H1 (cell line): ENCODE measurements around the gene KCNMA1. TPM values are rescaled to one million over a fixed set of nuclear protein-coding genes. Genes with fewer than 3 reads are reported as not detected.

ENCODE experiments used
- CTCF ChIA-PET: fragments of 300-600 bp; sonication (Branson Sonifier 250); formaldehyde crosslinking; loops from one replicate; lab custom pipeline; 2021; ENCODE audit not compliant: partially characterized antibody; lab: Charles Lee
- POLR2A ChIA-PET: fragments of 300-600 bp; sonication (Branson Sonifier 250); formaldehyde crosslinking; loops from one replicate; lab custom pipeline; 2021; ENCODE audit warnings: inconsistent platforms; ENCODE audit not compliant: partially characterized antibody; lab: Charles Lee
- DNase-seq, 2 experiments: peaks; one replicate each; pipeline versions ENCODE4 v3.0.0 to v3.0.0-alpha.2; 2010 to 2022; ENCODE audit warnings: low spot score in 2 of 2, low read depth in 1 of 2, mixed read lengths in 1 of 2
- FAIRE-seq: peaks from 2 replicates; lab custom pipeline; 2011; peaks lifted over from hg19 to GRCh38; lab: Jason Lieb, UNC
- H2AFZ ChIP-seq: 2 replicates; pipeline ENCODE4 v1.8.1; 2012; ENCODE audit warnings: low read length, inconsistent platforms
- H2AK5ac ChIP-seq: 2 replicates; pipeline ENCODE4 v1.6.1; 2013; ENCODE audit warnings: low read depth, low read length
- H2BK120ac ChIP-seq: replicated peaks from 2 replicates; pipeline ENCODE3; 2013; ENCODE audit warnings: low read depth, low read length, inconsistent platforms
- H2BK12ac ChIP-seq: 2 replicates; pipeline ENCODE4 v1.6.1; 2013; ENCODE audit warnings: low read depth, low read length
- H2BK15ac ChIP-seq: 2 replicates; pipeline ENCODE4 v1.6.1; 2013; ENCODE audit warnings: low read length
- H2BK20ac ChIP-seq: 2 replicates; pipeline ENCODE4 v1.6.1; 2013; ENCODE audit warnings: low read length
- H2BK5ac ChIP-seq: 2 replicates; pipeline ENCODE4 v1.6.1; 2013; ENCODE audit warnings: low read depth, low read length
- H3K14ac ChIP-seq: 2 replicates; pipeline ENCODE4 v1.6.1; 2013; ENCODE audit warnings: inconsistent platforms; ENCODE audit not compliant: insufficient read length
- H3K18ac ChIP-seq: 2 replicates; pipeline ENCODE4 v1.6.1; 2013; ENCODE audit warnings: low read length; ENCODE audit errors: extremely low read depth
- H3K23ac ChIP-seq: 2 replicates; pipeline ENCODE4 v1.6.1; 2013; ENCODE audit warnings: inconsistent platforms; ENCODE audit not compliant: insufficient read length
- H3K23me2 ChIP-seq: 2 replicates; pipeline ENCODE4 v1.6.1; 2013; ENCODE audit warnings: low read depth, low read length
- H3K27ac ChIP-seq: 2 replicates; pipeline ENCODE4 v1.6.1; 2011; ENCODE audit warnings: low read depth, low read length, inconsistent platforms
- H3K27me3 ChIP-seq, 4 experiments: replicated peaks in 1 of 4; 1 replicate in 1 of 4; 2 replicates in 3 of 4; pipeline versions ENCODE4 v1.6.1 to v1.8.1; 2011 to 2013; ENCODE audit warnings: low read length in 3 of 4, mild to moderate bottlenecking in 3 of 4, inconsistent platforms in 2 of 4, mixed read lengths in 2 of 4, moderate library complexity in 1 of 4; ENCODE audit not compliant: control insufficient read depth in 3 of 4, insufficient read depth in 3 of 4; ENCODE audit errors: extremely low read depth in 1 of 4
- H3K36me3 ChIP-seq, 4 experiments: 2 replicates each; pipeline versions ENCODE4 v1.6.1 to v1.8.1; 2011 to 2013; ENCODE audit warnings: mild to moderate bottlenecking in 4 of 4, low read length in 3 of 4, moderate library complexity in 2 of 4, control low read depth in 1 of 4, inconsistent platforms in 1 of 4; ENCODE audit not compliant: insufficient read depth in 4 of 4, control insufficient read depth in 2 of 4
- H3K4ac ChIP-seq: replicated peaks from 2 replicates; pipeline ENCODE3; 2013; ENCODE audit warnings: low read length, low read depth, mixed read lengths, inconsistent platforms; ENCODE audit not compliant: insufficient read length
- H3K4me1 ChIP-seq, 4 experiments: replicated peaks in 1 of 4; 1 replicate in 1 of 4; 2 replicates in 3 of 4; pipeline versions ENCODE4 v1.6.1 to v1.8.1; 2011 to 2013; ENCODE audit warnings: low read length in 3 of 4, inconsistent platforms in 2 of 4, mixed read lengths in 1 of 4; ENCODE audit not compliant: insufficient read depth in 4 of 4, control insufficient read depth in 3 of 4
- H3K4me2 ChIP-seq, 2 experiments: 2 replicates each; pipeline versions ENCODE4 v1.6.1 to v1.8.1; 2011 to 2013; ENCODE audit warnings: low read depth in 2 of 2, low read length in 2 of 2, control low read depth in 1 of 2, inconsistent platforms in 1 of 2, mild to moderate bottlenecking in 1 of 2; ENCODE audit not compliant: insufficient read depth in 1 of 2
- H3K4me3 ChIP-seq, 4 experiments: fragments of 200-600, 300-600 bp in 1 of 4; sonication (generic), shearing (Covaris generic), sonication (Bioruptor Twin) in 1 of 4; 2 replicates each; pipeline versions ENCODE4 v1.5.1 to v1.8.1; 2011 to 2016; ENCODE audit warnings: low read length in 4 of 4, low read depth in 3 of 4, control low read depth in 2 of 4, inconsistent platforms in 2 of 4, mild to moderate bottlenecking in 2 of 4, mixed read lengths in 1 of 4, moderate library complexity in 1 of 4; ENCODE audit not compliant: insufficient read depth in 2 of 4; ENCODE audit errors: extremely low read depth in 1 of 4
- H3K56ac ChIP-seq: replicated peaks from 2 replicates; pipeline ENCODE3; 2013; ENCODE audit warnings: low read depth, mild to moderate bottlenecking, mixed read lengths, low read length, inconsistent platforms; ENCODE audit not compliant: insufficient read length
- H3K79me1 ChIP-seq: 2 replicates; pipeline ENCODE4 v1.6.1; 2013; ENCODE audit warnings: low read depth, low read length, control low read depth
- H3K79me2 ChIP-seq, 2 experiments: 2 replicates each; pipeline versions ENCODE4 v1.6.1 to v1.8.1; 2012 to 2013; ENCODE audit warnings: low read length in 2 of 2, mild to moderate bottlenecking in 2 of 2, inconsistent platforms in 1 of 2; ENCODE audit not compliant: insufficient read depth in 2 of 2, control insufficient read depth in 1 of 2
- H3K9ac ChIP-seq, 4 experiments: replicated peaks in 1 of 4; 1 replicate in 1 of 4; 2 replicates in 3 of 4; pipeline versions ENCODE4 v1.6.1 to v1.8.1; 2011 to 2013; ENCODE audit warnings: low read depth in 3 of 4, low read length in 3 of 4, control low read depth in 2 of 4, mild to moderate bottlenecking in 2 of 4, moderate library complexity in 2 of 4, inconsistent platforms in 1 of 4; ENCODE audit errors: extremely low read depth in 1 of 4
- H3K9me3 ChIP-seq, 2 experiments: 2 replicates each; pipeline versions ENCODE4 v1.6.1 to v1.8.1; 2012 to 2013; ENCODE audit warnings: mild to moderate bottlenecking in 2 of 2, moderate library complexity in 2 of 2, control low read depth in 1 of 2, inconsistent platforms in 1 of 2, low read depth in 1 of 2, low read length in 1 of 2, mixed read lengths in 1 of 2; ENCODE audit not compliant: insufficient read depth in 2 of 2
- H4K20me1 ChIP-seq, 2 experiments: replicated peaks in 1 of 2; 2 replicates each; pipeline versions ENCODE3 to v1.8.1; 2011 to 2013; ENCODE audit warnings: inconsistent platforms in 2 of 2, low read length in 2 of 2, mild to moderate bottlenecking in 1 of 2; ENCODE audit not compliant: insufficient read depth in 2 of 2, control insufficient read depth in 1 of 2
- H4K5ac ChIP-seq: 2 replicates; pipeline ENCODE4 v1.6.1; 2013; ENCODE audit warnings: low read length, low read depth, mixed read lengths, inconsistent platforms; ENCODE audit not compliant: insufficient read length
- H4K8ac ChIP-seq: 2 replicates; pipeline ENCODE4 v1.8.0; 2013; ENCODE audit warnings: mild to moderate bottlenecking, moderate library complexity, low read length, inconsistent platforms; ENCODE audit not compliant: insufficient read depth; ENCODE audit errors: extremely low read depth
- H4K91ac ChIP-seq: replicated peaks from 2 replicates; pipeline ENCODE3; 2013; ENCODE audit warnings: low read length, mixed read lengths, inconsistent platforms; ENCODE audit not compliant: insufficient read length
- BACH1 ChIP-seq: IDR thresholded peaks from 2 replicates; pipeline ENCODE4 v1.6.1; 2012; ENCODE audit warnings: low read length, improper control_type of control experiment
- HDAC2 ChIP-seq, 2 experiments: fragments of 300-600 bp in 1 of 2; sonication (generic) in 1 of 2; IDR thresholded peaks; 2 replicates each; pipeline ENCODE4 v1.6.1; 2011 to 2012; ENCODE audit warnings: low read depth in 2 of 2, low read length in 2 of 2, mild to moderate bottlenecking in 2 of 2, moderate library complexity in 2 of 2, borderline replicate concordance in 1 of 2, inconsistent platforms in 1 of 2
- JUND ChIP-seq: IDR thresholded peaks from 2 replicates; pipeline ENCODE4 v1.6.1; 2011; ENCODE audit warnings: mild to moderate bottlenecking, improper control_type of control experiment, low read length
- WGBS, 2 experiments: shearing (Covaris generic) in 1 of 2; methylation state at CpG; one replicate each; pipeline versions ENCODE4 v1.1.6 to v1.1.7; 2013 to 2015; ENCODE audit warnings: low lambda C conversion rate in 2 of 2, mixed read lengths in 2 of 2, inconsistent platforms in 1 of 2, low coverage in 1 of 2, missing lambda C conversion rate in 1 of 2; ENCODE audit not compliant: insufficient replicate concordance in 2 of 2, insufficient coverage in 1 of 2, insufficient read length in 1 of 2; ENCODE audit errors: extremely low coverage in 1 of 2, missing lambda C conversion rate in 1 of 2; 5-methylcytosine and 5-hydroxymethylcytosine counted together
- polyA plus RNA-seq, 7 experiments: library from polyadenylated mRNA; depleted of rRNA in 3 of 7; stranded (reverse) in 5 of 7; unstranded in 2 of 7; fragments of >200 nt in 5 of 7; fragments of 200-250 nt in 2 of 7; gene quantifications; 1 replicate in 5 of 7; 2 replicates in 1 of 7; 4 replicates in 1 of 7; pipeline versions ENCODE4 v1.2.1 to v1.2.3, GENCODE V29; 2011 to 2013; ENCODE audit warnings: missing spikeins in 2 of 7, mixed read lengths in 2 of 7
- total RNA-seq: library from RNA; stranded (reverse); fragmentation: NEBNext Ultra II Directional; extraction: Animal tissue kit (Norgen Biotek cat#: 25700); gene quantifications from 2 replicates; pipeline ENCODE4 v1.2.1, GENCODE V29; 2021

Gene KCNMA1
- total and polyA plus RNA-seq, 2 of the 8 experiments (the other 6 are each of a cell fraction or from before 2014, with no cell fraction given), result 10.2 to 11.1 TPM

DNA sequence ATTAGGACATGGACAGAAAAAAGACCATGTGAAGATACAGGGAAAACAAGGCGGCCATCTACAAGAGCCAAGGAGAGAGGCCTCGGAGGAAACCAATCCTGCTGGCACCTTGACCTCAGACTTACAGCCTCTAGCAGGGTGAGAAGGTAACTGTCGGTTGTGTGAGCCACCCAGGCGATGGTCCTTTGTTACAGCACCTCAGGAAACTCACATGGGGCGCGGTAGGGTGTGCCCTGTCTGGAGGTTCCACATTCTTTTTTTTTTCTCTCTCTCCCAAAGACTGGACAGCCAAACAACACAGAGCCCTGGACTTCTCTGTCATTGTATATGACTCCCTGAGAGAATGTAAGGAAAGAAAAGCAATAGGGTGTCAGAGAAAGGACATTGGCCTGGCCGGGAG, 163.2 kb downstream of the KCNMA1 start:
- FAIRE-seq (no peak), DNase-seq (no peak)
- H2BK5ac ChIP-seq, result no peak overlapping the region
- no peak overlapping the region for H4K91ac ChIP-seq
- H4K20me1 ChIP-seq, result peaks cover 0 to 14% of the 10 kb centered on the region in 2 experiments
- CTCF ChIA-PET, result no interaction called here
- peaks cover 15% of the 10 kb centered on the region for H3K23me2 ChIP-seq
- no peak overlapping the region for H3K23ac ChIP-seq
- no peak overlapping the region for H4K5ac ChIP-seq
- 90% methylated on average over 7 of the region's 7 CpGs; no CpG with 5 or more reads in 1 of the 2 experiments for WGBS, 2 experiments
- no peaks in the 10 kb centered on the region; a peak in 1 of 4 replicates for H3K9me3 ChIP-seq
- no peaks in the 10 kb centered on the region for H3K4me1 ChIP-seq
- H3K79me2 ChIP-seq, result peaks cover 0 to 7% of the 10 kb centered on the region in 2 experiments; a peak in 1 of 4 replicates
- no peak overlapping the region for H2AFZ ChIP-seq
- H2BK20ac ChIP-seq, result no peak overlapping the region
- H2BK120ac ChIP-seq, result no peak overlapping the region
- POLR2A ChIA-PET, result no interaction called here
- H4K8ac ChIP-seq, result no peak overlapping the region
- no peak overlapping the region for H3K27ac ChIP-seq
- H3K14ac ChIP-seq, result no peak overlapping the region
- H3K4me2 ChIP-seq, result no peak overlapping the region
- no peak overlapping the region for H3K18ac ChIP-seq
- peaks cover 0 to 2% (median 0%) of the 10 kb centered on the region in 4 experiments; a peak in 1 of 7 replicates for H3K27me3 ChIP-seq
- peaks cover 0 to 6% (median 0%) of the 10 kb centered on the region in 4 experiments; a peak in 1 of 8 replicates for H3K36me3 ChIP-seq
- no peak overlapping the region for H3K56ac ChIP-seq
- TF ChIP-seq HDAC2 (IDR thresholded peaks at IDR 0.05; ENCODE audit: borderline replicate concordance in 1 of 2, low read depth in 2 of 2, low read length in 2 of 2), result no peak
- TF ChIP-seq JUND, result no peak
- TF ChIP-seq BACH1, result no peak
- H3K79me1 ChIP-seq, result 0 out of 2 replicates have a peak, but pooled peaks cover 2% of the 10 kb centered on the region
- H2BK12ac ChIP-seq, result no peak overlapping the region
- no peak overlapping the region for H3K9ac ChIP-seq
- no peak overlapping the region for H3K4me3 ChIP-seq
- H2AK5ac ChIP-seq, result no peak overlapping the region
- no peak overlapping the region for H2BK15ac ChIP-seq
- no peak overlapping the region for H3K4ac ChIP-seq
